Kasumi-1 (cell line): ENCODE results near the gene DNAI4.
"Not testable (repeated sequence)": the region's sequence is repeated elsewhere in the genome, so short reads cannot be mapped to it uniquely, and the experiment has no call there.

ENCODE experiments used
- DNase-seq, 2 experiments: peaks; one replicate each; lab custom pipeline; 2025; lab: John Stamatoyannopoulos, UW

DNAI4 gene

DNA sequence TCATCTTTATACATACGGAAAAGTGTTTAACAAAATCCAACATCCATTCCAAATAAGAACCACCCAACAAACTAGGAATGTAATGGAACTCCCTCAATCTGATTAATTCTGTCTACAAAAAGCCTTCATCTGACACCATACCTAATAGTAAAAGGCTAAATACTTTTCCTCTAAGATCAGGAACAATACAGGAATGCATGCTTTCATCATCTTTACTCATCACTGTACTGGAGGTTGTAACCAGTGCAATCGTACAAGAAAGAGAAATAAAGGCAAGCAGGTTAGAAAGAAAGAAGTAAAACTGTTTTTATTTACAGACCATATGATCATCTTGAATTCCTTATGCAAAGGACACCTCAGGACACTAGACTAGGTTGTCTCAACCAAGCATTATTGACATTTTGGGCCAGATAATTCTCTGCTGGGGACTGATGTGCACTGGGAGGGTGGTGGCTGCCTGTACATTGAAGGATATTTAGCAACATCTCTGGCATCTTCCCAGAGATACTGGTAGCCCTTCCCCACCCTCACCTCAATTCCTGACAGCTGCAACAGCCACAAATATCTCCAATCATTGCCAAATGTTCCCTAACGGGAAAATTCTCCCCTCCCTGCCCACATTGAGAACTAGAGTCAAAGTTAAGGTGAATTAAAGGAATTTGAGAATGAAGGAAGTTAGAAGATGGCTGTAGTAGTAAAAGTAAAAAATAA is 93.0 kb downstream of the DNAI4 start:
- no peak for DNase-seq

- no peak for DNase-seq
Measured at GRCh38 chr1:66824771-66825170, 99.9 kb downstream of the DNAI4 start.

GRCh38 chr1:66809736-66810326 is 114.8 kb downstream of the DNAI4 start:
- no peak for DNase-seq

GRCh38 chr1:66809245-66809644 is 115.4 kb downstream of the DNAI4 start:
- no peak for DNase-seq

GRCh38 chr1:66795839-66796238 is 128.8 kb downstream of the DNAI4 start:
- not testable (repeated sequence) for DNase-seq

DNA sequence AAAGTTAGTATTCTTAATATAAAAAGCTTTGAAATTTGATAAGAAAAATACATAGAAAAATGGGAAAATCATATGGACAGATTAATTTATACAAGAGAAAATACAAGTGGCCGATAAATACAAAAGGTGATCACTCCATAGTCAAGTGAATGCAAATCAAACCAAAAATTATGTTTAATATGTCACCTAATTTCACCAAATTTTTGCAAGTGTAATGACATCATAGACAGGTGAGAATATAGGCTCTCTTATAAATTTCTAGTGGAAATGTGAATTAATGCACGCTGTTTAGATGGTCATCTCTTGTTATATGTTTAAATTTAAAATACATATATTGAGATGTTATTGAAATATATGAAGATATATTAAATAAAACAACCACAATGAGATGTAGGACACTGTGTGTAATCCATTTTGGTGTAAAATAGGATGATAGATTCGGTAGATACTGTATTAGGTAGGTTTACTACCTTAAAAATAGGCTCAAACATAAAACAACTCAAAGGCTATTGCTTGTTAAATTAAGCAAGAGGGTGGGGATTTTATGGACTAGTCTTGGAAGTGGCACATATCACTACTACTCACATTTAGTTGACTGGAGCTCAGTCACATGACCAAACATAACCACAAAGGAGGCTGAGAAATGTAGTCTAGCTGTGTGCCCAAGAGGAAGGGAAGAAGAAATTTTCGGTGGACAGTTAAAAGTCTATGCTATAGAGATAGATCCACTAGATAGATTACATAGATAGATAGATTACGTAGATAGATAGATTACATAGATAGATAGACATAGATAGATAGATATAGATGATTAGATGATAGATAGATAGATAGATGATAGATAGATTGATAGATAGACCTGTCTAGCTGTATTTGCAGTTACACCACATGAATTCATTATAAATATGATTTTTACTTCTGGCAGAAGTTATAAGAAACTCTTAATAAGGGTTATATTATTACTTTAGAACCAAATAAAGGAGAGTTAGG is 132.7 kb downstream of the DNAI4 start:
- peak; percentile 4 to 17 for DNase-seq

DNA sequence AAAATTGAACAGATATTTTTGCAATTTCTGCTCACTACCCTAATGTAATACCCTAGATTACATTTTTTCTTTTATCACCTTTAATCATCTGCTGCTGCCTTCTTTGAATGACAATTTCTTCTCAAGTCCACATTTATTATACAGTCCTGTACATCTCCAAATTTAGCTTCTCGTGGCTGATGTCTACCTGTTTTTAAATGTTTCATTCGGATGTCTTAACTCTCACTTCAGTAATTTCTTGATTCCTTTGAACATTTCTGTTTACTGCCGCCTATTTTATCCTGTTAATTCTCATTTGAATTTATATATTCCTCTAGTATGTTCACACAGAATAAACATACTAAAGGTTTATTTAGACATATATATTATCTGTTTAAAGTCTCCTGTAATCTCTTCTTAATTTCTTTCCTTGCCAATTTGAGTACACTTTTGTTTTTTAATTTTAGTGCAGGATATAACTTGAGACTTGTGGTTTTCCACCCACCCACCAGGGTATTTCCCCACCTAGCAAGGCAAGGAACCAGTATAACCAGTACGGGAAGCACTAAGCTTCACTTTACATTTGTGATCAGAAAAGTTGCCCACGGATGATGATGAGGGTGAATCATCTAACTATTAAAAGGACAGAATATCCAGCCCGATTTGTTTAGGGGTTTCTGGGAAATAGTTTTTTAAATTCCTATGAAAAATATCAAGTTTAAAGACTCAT is 136.3 kb downstream of the DNAI4 start:
- peak; percentile 7 to 22 for DNase-seq

GRCh38 chr1:66787641-66788040 is 137.0 kb downstream of the DNAI4 start:
- DNase-seq, result no peak

GRCh38 chr1:66785800-66786199 is 138.9 kb downstream of the DNAI4 start:
- not testable (repeated sequence) for DNase-seq

DNA sequence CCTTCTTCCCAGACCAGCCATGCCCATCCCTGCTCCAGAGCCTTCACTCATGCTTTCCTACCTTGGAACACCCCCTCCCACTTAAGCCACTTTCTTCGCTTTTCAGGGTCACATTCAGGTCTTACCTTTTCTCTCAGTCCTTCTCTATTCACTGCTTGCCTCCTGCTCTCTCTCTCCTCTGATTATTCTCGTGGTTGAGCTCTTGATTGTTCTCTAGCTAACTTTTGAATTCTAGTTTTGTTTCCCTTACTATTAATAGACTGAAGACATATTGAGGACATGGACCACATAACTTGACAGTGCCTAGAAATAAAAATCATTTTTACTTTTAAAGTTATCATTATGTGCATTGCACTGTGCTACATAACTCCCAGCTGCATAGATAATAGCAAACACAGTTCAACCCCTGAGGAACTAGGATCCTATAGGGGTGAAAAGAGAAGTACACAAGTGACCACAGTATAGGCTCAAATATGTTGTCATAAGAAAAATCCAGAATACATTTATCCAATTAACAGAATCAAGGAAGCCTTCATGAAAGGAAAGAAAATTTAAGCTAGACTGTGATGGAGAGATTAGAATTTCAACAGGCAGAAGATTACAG is 145.1 kb downstream of the DNAI4 start:
- no peak for DNase-seq

DNA sequence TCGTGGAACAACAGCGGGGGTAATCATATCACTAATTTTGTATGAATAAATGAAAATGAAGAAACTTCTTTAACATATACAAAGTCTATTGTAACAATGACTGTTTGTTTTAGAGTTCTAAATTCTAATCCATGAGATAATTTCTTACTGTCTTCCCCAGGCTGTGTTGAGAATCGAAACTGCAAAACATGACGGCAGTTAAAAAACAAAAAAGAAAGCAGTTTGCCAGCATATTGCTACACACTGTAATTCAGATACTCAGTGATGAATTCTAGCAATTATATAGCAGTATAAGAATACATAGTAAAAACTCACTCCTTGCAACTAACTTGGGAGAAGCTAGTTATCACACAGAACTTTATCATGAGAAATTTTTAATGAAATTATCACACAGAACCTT is 145.7 kb downstream of the DNAI4 start:
- DNase-seq, result no peak

- DNase-seq, result no peak
Measured at GRCh38 chr1:66778266-66778665, 146.4 kb downstream of the DNAI4 start.

DNA sequence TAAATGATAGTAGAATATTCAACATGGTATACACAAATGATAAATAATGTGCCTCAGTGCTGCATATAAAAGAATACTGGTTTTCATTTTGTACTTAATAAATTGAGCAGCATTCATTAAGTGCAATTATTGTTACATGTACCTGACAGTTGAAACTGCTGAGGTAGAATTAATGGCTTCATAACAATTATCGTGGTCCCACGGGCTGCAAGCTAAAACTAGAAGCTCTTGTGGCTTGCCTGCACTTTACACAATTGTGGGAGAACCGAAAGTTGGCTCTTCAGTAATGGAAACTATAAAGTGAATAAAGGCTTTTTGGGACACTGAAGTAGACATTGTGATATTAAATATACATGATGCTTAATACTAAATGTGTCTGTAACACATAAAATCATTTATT is 146.8 kb downstream of the DNAI4 start:
- DNase-seq, result no peak

GRCh38 chr1:66775646-66776045 is 149.0 kb downstream of the DNAI4 start:
- no peak for DNase-seq

DNA sequence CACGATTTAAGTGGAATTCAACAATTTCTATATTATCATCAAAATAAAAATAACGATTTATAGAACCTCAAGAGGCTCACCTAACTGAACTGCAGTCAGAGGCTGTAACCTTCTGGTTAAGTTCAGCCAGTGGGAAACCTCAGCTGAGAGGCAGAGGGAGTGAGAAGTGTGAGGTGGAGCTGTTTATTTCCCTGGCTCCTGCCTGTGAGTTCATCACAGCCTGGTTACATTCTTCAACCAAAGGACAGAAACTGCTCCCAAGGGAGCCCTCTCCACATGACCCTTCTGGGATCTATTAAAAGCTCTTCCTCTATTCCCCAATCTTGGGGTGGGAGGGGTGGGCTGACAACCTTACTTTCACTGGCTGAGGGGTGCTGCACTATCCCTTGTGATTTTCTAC is 150.2 kb downstream of the DNAI4 start:
- no peak for DNase-seq

- no peak for DNase-seq
Measured at GRCh38 chr1:66773227-66773626, 151.4 kb downstream of the DNAI4 start.

- DNase-seq, result no peak
Measured at GRCh38 chr1:66770694-66771093, 154.0 kb downstream of the DNAI4 start.

DNA sequence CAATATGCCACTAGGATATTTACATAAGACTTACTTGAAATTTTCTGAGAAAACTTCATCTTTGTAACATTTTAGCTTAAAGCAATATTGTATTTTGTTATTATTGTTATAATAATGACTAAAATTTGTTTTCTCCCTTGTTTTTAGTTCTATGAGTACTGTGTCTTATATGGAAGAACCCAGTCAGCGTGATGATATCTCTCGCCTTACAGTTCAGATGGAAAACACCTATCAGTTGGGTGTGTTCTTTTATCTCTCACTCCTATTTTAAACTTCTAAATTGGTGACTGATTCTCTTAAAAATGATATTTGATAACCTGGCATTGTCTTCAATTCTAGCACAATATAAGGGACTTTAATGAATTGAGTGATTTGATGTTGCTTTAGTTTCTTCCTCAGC is 154.4 kb downstream of the DNAI4 start:
- no peak for DNase-seq

- DNase-seq, result no peak
Measured at GRCh38 chr1:66769512-66770229, 155.0 kb downstream of the DNAI4 start.

DNA sequence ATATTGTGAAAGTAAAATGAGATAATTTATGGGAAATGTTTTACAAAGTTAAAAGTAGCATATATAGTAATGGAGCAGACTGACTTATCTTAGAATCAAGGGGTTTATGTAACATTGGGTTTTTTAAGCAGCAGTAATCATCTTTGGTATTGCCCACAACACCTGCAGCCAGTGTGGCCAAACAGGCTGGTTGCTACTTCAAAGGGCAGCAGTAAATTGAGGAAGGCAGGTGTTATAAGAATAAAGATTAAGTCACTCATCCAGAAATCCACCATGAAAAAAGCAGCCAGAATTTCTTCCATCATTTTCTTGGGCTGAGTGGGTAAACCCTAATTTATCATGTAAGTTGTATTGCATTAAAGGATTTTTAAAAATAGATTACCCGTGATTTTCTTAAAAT is 155.7 kb downstream of the DNAI4 start:
- DNase-seq, result no peak

GRCh38 chr1:66767626-66768025 is 157.0 kb downstream of the DNAI4 start:
- DNase-seq, result no peak
